Peyer's patch (tissue), 4 donors: ENCODE results near the gene USP47.

ENCODE experiments used
- CTCF ChIP-seq, 6 experiments: fragments of 450-650 bp in 4 of 6; fragments of 200-600 bp in 2 of 6; sonication (generic) in 1 of 6; IDR thresholded peaks; one replicate each; pipeline ENCODE4 v1.5.1; 2017 to 2019; ENCODE audit warnings: antibody characterized with exemption in 6 of 6, mild to moderate bottlenecking in 3 of 6, moderate library complexity in 1 of 6
- POLR2A ChIP-seq, 2 donors: fragments of 450-650 bp; IDR thresholded peaks; one replicate each; pipeline ENCODE4 v1.5.1; 2017; ENCODE audit warnings: antibody characterized with exemption in 2 of 2, mild to moderate bottlenecking in 2 of 2, moderate library complexity in 2 of 2

- no peak for TF ChIP-seq CTCF (IDR thresholded peaks at IDR 0.05)
- no peak for TF ChIP-seq POLR2A (IDR thresholded peaks at IDR 0.05)
These were observed 68.8 kb downstream of the USP47 start for GRCh38 chr11:11910541-11910940.
